Measurements from ENCODE around the gene PCGF3.

Gene PCGF3

DNA sequence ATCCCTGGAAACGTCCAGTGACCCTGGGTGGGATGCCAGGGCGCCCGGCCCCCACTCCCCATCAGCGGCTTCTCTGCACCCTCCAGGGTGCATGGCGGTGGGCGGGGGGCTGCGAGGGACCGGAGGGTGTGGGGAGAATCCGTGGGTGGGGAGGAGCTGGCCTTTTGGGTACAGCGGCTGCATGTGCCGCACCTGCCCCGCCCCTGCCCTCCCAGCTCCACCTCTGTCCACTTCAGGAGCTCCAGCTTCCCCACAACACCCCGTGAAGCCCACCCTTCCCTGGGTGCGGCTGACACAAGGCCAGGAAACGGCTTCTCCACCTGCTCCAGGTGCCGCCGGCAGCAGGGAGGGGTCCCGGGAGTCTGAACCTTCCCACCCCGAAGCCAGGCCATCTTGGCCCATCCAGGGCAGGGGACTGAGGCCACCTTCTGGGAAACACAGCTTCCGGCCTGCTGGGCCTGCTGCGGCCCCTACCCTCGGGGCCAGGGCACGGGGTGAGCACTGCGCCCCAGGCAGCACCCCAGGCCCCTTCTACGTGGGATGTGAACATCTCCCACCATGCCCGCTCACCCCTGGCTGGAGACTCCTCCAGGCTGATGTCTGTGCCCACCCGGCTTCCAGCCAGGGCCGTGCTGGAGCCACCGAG is 85.7 kb downstream of the PCGF3 start:
- TF ChIP-seq ZNF565 (CRISPR knock-in tag; conservative IDR thresholded peaks at IDR 0.05; ENCODE audit: low read depth): no peak
- no peak for TF ChIP-seq ZFP3 (CRISPR knock-in tag; IDR thresholded peaks at IDR 0.05)
- no peak for TF ChIP-seq CSDC2 (CRISPR knock-in tag; IDR thresholded peaks at IDR 0.05)
- no peak for TF ChIP-seq ZFP30 (CRISPR knock-in tag; IDR thresholded peaks at IDR 0.05)
- no peak for TF ChIP-seq TOX (CRISPR knock-in tag; IDR thresholded peaks at IDR 0.05; ENCODE audit: borderline replicate concordance)
- TF ChIP-seq ZC3H10 (CRISPR knock-in tag; IDR thresholded peaks at IDR 0.05): no peak
- no peak for TF ChIP-seq PPARA (CRISPR knock-in tag; IDR thresholded peaks at IDR 0.05; ENCODE audit: borderline replicate concordance)
- TF ChIP-seq, protein P1, sequence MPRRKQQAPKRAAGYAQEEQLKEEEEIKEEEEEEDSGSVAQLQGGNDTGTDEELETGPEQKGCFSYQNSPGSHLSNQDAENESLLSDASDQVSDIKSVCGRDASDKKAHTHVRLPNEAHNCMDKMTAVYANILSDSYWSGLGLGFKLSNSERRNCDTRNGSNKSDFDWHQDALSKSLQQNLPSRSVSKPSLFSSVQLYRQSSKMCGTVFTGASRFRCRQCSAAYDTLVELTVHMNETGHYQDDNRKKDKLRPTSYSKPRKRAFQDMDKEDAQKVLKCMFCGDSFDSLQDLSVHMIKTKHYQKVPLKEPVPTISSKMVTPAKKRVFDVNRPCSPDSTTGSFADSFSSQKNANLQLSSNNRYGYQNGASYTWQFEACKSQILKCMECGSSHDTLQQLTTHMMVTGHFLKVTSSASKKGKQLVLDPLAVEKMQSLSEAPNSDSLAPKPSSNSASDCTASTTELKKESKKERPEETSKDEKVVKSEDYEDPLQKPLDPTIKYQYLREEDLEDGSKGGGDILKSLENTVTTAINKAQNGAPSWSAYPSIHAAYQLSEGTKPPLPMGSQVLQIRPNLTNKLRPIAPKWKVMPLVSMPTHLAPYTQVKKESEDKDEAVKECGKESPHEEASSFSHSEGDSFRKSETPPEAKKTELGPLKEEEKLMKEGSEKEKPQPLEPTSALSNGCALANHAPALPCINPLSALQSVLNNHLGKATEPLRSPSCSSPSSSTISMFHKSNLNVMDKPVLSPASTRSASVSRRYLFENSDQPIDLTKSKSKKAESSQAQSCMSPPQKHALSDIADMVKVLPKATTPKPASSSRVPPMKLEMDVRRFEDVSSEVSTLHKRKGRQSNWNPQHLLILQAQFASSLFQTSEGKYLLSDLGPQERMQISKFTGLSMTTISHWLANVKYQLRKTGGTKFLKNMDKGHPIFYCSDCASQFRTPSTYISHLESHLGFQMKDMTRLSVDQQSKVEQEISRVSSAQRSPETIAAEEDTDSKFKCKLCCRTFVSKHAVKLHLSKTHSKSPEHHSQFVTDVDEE (CRISPR knock-in tag; IDR thresholded peaks at IDR 0.05): no peak
- TF ChIP-seq ARNTL (CRISPR knock-in tag; IDR thresholded peaks at IDR 0.05; ENCODE audit: borderline replicate concordance, low read depth): no peak
- no peak for TF ChIP-seq TCF4 (CRISPR knock-in tag; IDR thresholded peaks at IDR 0.05; ENCODE audit: borderline replicate concordance)
- TF ChIP-seq SNAI2 (CRISPR knock-in tag; IDR thresholded peaks at IDR 0.05): no peak
- TF ChIP-seq PATZ1 (CRISPR knock-in tag; IDR thresholded peaks at IDR 0.05; ENCODE audit: borderline replicate concordance): no peak
- TF ChIP-seq BACH2 (CRISPR knock-in tag; IDR thresholded peaks at IDR 0.05; ENCODE audit: borderline replicate concordance): no peak
- TF ChIP-seq POU6F1 (CRISPR knock-in tag; IDR thresholded peaks at IDR 0.05; ENCODE audit: borderline replicate concordance, low read depth): no peak
- no peak for TF ChIP-seq ZNF70 (CRISPR knock-in tag; IDR thresholded peaks at IDR 0.05)
- TF ChIP-seq CSRNP3 (CRISPR knock-in tag; IDR thresholded peaks at IDR 0.05): no peak
- no peak for TF ChIP-seq ZNF8 (CRISPR knock-in tag; IDR thresholded peaks at IDR 0.05)
- ATAC-seq: no peak

DNA sequence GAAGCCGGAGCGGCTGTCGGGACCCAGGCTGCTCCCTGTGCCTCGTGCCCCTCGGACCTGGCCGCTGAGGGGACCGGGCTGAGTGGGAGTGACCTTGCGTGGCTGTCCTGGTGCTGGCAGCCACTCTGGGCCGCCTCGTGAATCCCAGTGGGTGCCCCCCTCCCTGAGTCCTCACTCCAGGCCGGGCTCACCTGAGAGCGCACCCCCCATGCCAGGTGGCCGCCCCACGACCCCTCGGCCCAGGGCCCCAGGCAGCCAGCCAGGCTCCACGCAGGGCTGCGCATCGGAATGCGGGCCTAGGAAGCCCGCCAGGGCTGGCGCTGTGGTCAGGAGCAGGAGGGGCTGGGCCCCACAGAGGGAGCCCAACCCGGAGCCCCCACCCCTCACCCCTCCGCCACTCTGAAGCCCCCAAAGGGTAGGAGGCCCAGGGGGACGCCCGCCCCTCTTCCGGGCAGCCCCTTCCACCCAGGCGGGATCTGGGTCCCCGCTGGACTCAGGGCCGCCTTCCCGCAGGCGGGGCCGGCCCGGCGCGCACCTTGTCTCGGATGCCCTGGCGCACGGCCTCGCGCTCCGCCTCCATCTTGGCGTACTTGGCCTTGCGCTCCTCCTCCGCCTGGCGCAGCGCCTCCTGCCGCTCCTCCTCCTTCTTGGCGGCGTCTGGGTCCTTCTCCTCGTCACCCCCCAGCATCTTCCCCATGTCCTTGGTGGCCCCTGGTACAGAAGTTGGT is 86.4 kb downstream of the PCGF3 start:
- no peak for ATAC-seq

DNA sequence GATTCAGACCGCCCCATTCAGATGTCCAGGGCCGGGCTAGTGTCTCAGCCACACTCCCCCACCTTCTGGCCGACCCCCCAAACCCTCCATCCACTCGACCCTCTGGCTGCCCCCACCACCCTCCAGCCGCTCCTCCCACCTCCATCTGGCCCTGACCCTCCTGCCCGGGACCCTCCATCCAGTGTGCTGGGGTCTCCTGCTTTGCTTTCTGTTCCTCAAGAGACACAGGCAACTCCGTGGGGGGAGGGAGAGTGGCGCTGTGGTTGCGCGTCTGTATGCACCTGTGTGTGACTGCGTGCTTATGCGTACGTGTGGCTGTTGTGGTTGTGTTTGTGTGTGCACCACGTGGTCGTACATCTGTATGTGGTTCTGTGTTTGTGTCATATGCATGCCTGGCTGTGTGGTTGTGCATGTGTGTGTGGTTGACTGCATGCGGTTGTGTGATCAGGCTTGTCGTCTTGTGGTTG is 87.0 kb downstream of the PCGF3 start:
- ATAC-seq: no peak
- no peak for TF ChIP-seq SNAI2 (CRISPR knock-in tag; IDR thresholded peaks at IDR 0.05)
- no peak for TF ChIP-seq TCF4 (CRISPR knock-in tag; IDR thresholded peaks at IDR 0.05; ENCODE audit: borderline replicate concordance)
- no peak for TF ChIP-seq RARB (CRISPR knock-in tag; IDR thresholded peaks at IDR 0.05)
- TF ChIP-seq ZFP3 (CRISPR knock-in tag; IDR thresholded peaks at IDR 0.05): no peak
- TF ChIP-seq ZNF8 (CRISPR knock-in tag; IDR thresholded peaks at IDR 0.05): no peak
- no peak for TF ChIP-seq BACH2 (CRISPR knock-in tag; IDR thresholded peaks at IDR 0.05; ENCODE audit: borderline replicate concordance)
- TF ChIP-seq ZNF565 (CRISPR knock-in tag; conservative IDR thresholded peaks at IDR 0.05; ENCODE audit: low read depth): no peak
- no peak for TF ChIP-seq POU6F1 (CRISPR knock-in tag; IDR thresholded peaks at IDR 0.05; ENCODE audit: borderline replicate concordance, low read depth)
- TF ChIP-seq ISL1 (CRISPR knock-in tag; IDR thresholded peaks at IDR 0.05): no peak
- no peak for TF ChIP-seq CSDC2 (CRISPR knock-in tag; IDR thresholded peaks at IDR 0.05)
- TF ChIP-seq PATZ1 (CRISPR knock-in tag; IDR thresholded peaks at IDR 0.05; ENCODE audit: borderline replicate concordance): no peak
- no peak for TF ChIP-seq CSRNP3 (CRISPR knock-in tag; IDR thresholded peaks at IDR 0.05)
- TF ChIP-seq ZNF70 (CRISPR knock-in tag; IDR thresholded peaks at IDR 0.05): no peak
- no peak for TF ChIP-seq ZC3H10 (CRISPR knock-in tag; IDR thresholded peaks at IDR 0.05)

More for the DNA sequence above, 86.4 kb downstream of the PCGF3 start:
- TF ChIP-seq ESRRG (CRISPR knock-in tag; IDR thresholded peaks at IDR 0.05) (no peak), ISL1 (CRISPR knock-in tag; IDR thresholded peaks at IDR 0.05) (no peak), CSDC2 (CRISPR knock-in tag; IDR thresholded peaks at IDR 0.05) (no peak), SNAI2 (CRISPR knock-in tag; IDR thresholded peaks at IDR 0.05) (no peak), ZNF565 (CRISPR knock-in tag; conservative IDR thresholded peaks at IDR 0.05; ENCODE audit: low read depth) (no peak), ZNF8 (CRISPR knock-in tag; IDR thresholded peaks at IDR 0.05) (no peak)

Measured in SK-N-SH treated with all-trans-retinoic acid at 6 μM for 48 hours (cell line).